CD4-positive, alpha-beta T cell treated with Interleukin-15 for 1 hour (primary cell): ENCODE results near the gene PLD4.

Source experiments
- DNase-seq: peaks from one replicate; pipeline ENCODE4 v3.0.0-alpha.2; 2020

The PLD4 gene

GRCh38 chr14:104957146-104958113, 32.8 kb downstream of the PLD4 start:
- no peak for DNase-seq

GRCh38 chr14:104964546-104964945, 39.9 kb downstream of the PLD4 start:
- no peak for DNase-seq

- DNase-seq, result no peak
Measured at GRCh38 chr14:104965561-104966231, 41.0 kb downstream of the PLD4 start.

DNA sequence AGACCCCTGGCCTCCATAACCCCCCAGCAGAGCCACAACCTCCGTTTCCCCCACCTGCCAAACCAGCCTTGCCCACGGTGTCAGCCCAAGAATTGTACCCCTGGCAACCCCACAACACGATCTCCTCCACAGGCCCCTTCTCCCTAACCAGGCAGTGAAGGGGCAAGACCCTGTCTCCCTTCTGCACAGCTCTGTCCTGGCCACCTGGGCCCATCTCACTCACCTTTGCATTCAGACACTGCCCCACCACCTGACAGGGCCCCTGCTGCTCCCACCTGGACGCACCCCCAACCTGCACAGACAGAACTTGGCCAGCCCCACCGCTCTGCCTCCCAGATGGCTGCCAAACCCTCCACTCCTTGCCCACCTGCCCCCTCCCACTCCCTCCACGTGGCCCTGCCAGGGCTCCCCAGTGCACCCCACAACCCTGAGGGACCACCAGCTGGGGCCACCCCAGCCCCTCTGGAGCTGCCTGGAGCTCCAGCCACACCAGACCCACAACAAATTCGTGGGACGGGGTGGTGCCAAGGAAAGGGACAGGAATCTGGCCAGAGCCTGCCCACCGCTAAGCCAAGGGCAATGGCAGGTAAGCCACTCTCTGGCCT, 41.7 kb downstream of the PLD4 start:
- DNase-seq, result no peak

- DNase-seq, result no peak
Measured at GRCh38 chr14:104966981-104967385, 42.3 kb downstream of the PLD4 start.

- no peak for DNase-seq
Measured at GRCh38 chr14:104967386-104968152, 42.9 kb downstream of the PLD4 start.

- no peak for DNase-seq
Measured at GRCh38 chr14:104968153-104968527, 43.5 kb downstream of the PLD4 start.

DNA sequence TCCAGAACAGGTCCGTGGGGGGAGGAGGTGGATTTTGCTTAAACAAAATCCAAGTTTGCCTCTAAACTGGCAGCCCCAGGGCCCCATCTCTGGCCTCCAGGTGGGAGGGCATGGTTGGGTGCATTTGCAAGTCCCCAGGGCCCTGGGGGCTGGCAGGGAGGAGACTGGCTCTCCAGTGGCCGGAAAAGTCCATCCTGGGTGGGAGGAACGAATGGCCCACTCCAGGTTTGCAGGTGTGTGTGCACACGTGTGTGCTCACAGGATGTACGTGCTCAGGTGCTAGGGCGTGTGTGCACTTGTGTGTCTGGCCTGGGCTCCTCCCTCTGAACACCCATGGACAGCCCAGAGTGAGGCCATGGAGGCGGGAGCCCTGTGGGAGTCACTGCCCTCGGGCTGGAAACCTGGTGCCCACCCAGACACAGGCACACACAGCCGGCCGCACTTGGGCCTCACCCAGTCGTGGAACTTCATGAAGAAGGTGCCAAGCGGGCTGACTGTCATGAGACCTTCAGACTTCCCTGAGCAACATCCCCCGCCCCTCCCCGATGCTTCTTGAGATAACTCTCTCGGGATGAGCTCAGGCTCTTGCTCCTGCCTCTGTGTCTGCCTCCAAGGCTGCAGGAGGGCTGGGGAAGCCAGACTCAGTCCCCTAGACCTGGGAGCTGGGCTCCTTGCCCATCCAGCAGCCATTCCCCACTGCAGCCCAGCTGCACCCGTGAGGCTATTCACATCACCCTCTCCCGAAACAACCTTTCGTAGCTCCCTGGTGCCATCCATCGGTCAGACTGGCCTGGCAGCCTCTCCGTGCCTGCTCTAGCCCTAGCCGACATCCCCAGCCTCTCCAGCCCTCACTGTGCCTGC, 44.1 kb downstream of the PLD4 start:
- DNase-seq, result no peak

DNA sequence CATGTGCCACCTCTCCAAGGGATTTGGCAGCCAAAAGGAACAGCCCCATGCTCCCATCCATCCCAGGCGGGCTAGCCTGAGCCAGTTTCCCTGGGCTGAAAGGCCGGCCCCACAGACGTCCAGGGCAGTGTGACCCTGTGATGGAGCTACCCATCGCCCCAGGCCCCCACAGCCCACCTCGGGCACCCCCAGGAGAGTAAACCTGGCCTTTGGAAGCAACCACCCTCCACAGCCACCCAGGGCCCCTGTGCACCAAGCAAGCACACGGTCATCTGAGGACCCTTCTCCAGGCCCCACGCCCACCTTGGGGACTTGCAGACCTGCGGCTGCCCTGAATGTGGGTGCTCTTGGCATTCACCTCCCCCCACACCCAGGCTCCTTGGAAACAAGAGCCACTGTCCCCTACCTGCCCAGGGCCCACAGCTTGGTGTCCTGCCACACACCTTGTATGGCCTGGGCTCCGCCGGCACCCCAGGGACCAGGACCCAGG, 45.1 kb downstream of the PLD4 start:
- DNase-seq, result no peak

DNA sequence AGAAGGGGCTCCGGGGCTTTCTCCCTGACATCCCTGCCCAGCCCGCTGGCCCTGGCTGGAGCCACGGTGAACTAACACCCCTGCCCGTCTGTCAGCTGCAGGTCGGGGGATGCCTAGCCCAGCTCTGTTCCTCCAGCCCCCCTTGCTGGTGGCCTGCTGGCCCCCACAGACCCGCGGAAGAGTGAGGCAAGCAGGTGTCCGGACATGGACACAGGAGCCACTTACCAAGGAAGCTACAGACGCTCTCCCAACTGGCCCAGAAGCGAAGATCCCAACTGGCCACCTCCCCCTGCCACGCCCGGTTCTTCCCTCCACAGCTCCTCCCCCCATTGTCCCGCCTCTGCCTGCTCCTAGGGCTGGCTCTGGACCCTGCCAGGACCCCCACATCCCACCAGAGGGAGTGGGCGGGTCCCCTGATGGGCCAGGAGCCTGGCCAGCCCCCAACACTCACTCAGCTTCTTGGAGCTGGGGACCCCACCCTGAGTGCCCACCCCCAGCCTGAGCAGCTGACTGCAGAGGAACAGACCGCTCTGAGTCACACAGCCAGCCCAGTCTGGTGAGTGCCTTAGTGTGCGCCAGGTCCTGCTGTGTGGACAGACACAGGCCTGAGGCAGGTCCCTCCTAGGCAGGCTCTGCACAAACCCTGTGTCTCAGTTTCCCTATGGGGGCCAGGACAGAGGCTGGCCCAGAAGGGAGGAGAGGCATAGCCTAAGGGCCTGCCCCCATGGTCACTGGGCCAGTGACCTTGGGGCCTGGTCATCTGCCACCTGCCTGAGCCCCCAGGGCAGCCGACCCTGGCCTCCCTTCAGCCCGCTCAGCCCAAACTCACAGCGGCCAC, 45.8 kb downstream of the PLD4 start:
- no peak for DNase-seq

DNA sequence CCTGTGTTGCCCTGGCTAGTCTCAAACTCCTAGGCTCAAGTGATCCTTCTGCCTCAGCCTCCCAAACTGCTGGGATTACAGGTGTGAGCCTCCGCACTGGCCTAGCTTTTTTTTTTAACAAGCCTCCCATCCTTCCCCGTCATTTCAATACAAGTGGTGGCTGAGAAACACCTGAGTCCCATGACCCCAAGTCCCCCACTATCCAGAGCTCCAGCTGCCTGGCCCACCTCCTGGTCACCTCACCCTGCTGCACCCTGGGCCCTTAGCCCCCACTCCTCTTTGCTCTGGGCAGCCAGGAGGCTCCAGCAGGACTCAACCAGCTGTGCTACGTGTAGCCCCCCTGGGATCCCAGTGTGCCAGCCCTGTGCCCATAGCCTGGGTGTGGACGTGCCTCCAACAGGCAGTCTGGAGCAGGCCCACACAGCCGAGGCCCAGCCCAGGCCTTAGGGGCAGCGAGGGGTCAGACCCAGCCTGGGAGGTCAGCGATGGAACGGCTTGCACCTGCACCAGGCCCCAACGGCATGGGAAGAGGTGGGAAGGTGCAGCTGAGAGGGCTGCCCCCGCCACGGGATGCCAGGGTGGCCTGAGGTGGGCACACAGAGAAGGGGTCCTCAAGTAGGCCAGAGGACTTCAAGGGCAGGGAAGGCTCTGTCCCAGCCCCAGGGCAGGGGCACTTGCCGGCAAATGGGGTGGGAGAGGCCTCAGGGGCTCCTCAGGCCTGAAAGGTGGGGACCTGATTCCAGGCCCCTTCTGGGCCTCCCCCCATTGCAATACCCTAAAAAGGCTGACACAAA, 47.0 kb downstream of the PLD4 start:
- DNase-seq, result no peak

GRCh38 chr14:104972301-104973134, 47.8 kb downstream of the PLD4 start:
- DNase-seq, result no peak

DNA sequence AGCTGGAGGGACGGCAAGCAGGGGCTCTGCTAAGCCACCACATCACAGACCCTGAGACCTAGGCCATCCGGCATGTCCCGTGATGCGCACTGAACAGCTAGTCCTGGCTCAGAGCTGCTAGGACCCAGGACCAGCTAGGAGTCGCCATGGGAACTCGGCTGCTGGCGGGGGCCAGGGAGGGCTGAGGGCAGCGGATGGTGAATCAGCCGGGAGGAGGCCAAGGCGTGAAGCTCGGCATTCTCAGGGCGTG, 48.4 kb downstream of the PLD4 start:
- no peak for DNase-seq

DNA sequence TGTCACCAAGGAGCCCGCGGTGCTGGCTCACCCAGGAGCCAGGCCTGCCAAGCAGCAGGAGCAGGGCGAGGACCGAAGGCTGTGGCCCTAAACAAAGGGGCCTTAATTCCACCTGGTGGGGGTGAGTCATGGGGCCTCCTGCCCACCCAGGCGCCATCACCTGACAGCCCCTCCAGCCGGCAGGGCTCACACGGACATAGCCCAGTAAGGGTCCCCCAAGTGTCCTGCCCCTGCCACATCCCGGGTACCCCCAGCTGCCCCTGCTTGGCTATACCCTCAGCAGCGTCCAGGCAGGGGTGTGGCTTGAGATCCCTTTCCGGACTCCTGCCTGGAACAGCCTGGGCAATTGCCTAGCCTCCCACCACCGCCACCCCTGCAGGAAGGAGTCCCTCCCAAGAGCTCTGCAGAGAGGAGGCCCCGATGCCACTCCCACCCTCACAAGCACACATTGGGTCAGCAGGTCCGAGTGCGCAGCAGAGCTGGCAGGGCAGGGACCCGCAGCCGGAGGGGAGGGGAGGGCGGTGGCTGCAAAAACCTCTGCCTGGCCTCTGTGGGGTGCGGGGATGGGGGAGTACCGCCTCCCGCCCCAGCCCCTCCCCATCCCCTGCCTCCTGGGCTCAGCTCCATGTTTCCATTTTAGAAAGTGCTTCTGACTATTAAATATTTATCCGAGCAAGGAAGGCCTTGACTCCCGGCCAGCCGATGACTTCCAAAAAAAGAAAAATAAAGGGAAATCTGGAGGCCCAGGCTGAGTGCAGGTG, 48.9 kb downstream of the PLD4 start:
- DNase-seq, result no peak

DNA sequence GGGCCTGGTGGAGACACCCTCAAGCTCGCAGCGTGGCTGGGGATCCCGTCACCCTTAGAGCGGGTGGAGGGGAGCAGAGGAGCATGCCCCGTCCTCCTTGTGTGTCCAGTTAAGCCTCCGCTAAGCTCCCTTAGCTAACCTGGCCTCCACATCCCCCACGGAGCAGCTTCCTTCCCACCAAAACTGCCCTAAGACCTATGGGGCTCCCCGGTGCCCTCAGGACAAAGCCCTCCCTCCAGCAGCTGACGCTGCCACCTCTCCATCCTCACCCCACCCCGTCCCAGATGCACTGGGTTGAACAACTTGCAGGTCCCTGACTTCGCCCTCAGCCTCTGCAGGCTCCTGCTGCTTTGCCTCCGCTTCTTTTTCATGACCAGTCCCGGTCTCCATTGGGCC, 49.5 kb downstream of the PLD4 start:
- DNase-seq, result no peak

GRCh38 chr14:104974665-104975390, 50.1 kb downstream of the PLD4 start:
- DNase-seq, result no peak

DNA sequence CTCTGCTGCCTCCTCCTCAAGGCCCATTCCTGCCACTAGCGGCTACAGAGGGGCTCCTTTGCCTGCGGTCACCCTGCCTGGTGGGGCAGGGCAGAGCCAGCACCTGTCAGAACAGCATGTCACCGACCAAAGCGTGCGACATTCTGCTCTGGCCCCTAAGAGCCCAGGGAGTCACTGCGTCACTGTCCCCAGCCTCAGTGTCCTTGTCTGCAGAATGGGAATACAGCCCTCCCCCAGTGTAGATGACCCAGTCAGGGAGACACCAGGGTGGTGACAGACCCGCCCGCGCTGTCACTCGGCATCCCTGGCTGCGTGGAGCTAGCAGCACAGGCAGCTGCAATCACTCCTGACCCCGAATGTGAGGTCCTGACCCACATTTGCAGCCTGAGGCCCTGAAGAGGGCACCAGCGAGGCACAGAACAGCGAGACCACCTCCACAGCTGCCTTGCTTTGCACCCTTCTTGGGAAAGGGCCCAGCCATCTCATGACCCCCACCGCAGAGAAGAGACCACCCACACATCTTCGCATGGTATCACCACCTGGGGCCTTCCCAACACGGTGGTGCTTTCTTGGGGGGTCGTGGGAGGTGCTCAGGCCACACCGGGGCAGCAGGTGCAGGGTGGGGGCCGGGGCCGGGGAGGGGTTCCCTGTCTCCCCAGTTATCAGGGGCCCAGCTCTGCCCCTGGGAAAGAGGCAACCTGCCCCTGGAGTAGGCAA, 51.0 kb downstream of the PLD4 start:
- DNase-seq, result no peak
